HepG2 (cell line): Measurements from ENCODE around the gene PANX1. TPM values are rescaled to one million over a fixed set of nuclear protein-coding genes. Genes with fewer than 3 reads are reported as not detected.

Source experiments
- ATM ChIP-seq: fragments of 450-650 bp; IDR thresholded peaks from 2 replicates; pipeline ENCODE4 v1.7.1; 2017; ENCODE audit warnings: mild to moderate bottlenecking, borderline replicate concordance
- BRF2 ChIP-seq: sonication (generic); formaldehyde crosslinking; IDR thresholded peaks from 2 replicates; pipeline ENCODE4 v1.8.1; 2022; ENCODE audit warnings: mild to moderate bottlenecking, missing genetic modification reagents
- CBX2 ChIP-seq, 2 experiments: fragments of 200-600 bp in 1 of 2; sonication (generic); formaldehyde crosslinking in 1 of 2; IDR thresholded peaks; 2 replicates each; pipeline versions ENCODE4 v1.7.0 to v1.8.1; 2018 to 2022; ENCODE audit warnings: low read depth in 2 of 2, low read length in 1 of 2, mild to moderate bottlenecking in 1 of 2, missing genetic modification reagents in 1 of 2
- FOXK1 ChIP-seq: sonication (generic); formaldehyde crosslinking; IDR thresholded peaks from 2 replicates; pipeline ENCODE4 v1.4.0; 2020; ENCODE audit warnings: low read depth, missing genetic modification reagents, borderline replicate concordance
- GATAD1 ChIP-seq: IDR thresholded peaks from 2 replicates; pipeline ENCODE4 v1.6.1; 2016; ENCODE audit warnings: missing genetic modification reagents, missing compliant biosample characterization
- MTA1 ChIP-seq: sonication (generic); formaldehyde crosslinking; IDR thresholded peaks from 2 replicates; pipeline ENCODE4 v1.4.0; 2020; ENCODE audit warnings: missing genetic modification reagents, mild to moderate bottlenecking, borderline replicate concordance
- PTBP1 ChIP-seq: fragments of 200-400 bp; formaldehyde crosslinking; IDR thresholded peaks from 2 replicates; pipeline ENCODE4 v1.6.1; 2018; ENCODE audit warnings: low read length, low read depth; ENCODE audit not compliant: poor library complexity, severe bottlenecking
- RBM22 ChIP-seq: fragments of 200-400 bp; formaldehyde crosslinking; optimal IDR thresholded peaks from 2 replicates; pipeline ENCODE3; 2017; ENCODE audit warnings: mild to moderate bottlenecking, low read length, moderate library complexity
- RERE ChIP-seq: IDR thresholded peaks from 2 replicates; pipeline ENCODE4 v1.6.1; 2016; ENCODE audit warnings: low read depth, missing genetic modification reagents, missing compliant biosample characterization
- SMYD3 ChIP-seq: sonication (generic); formaldehyde crosslinking; IDR thresholded peaks from 2 replicates; pipeline ENCODE4 v1.8.1; 2023; ENCODE audit warnings: mild to moderate bottlenecking, missing genetic modification reagents
- SP5 ChIP-seq: IDR thresholded peaks from 2 replicates; pipeline ENCODE4 v1.6.1; 2016; ENCODE audit warnings: low read depth, borderline replicate concordance
- TSC22D2 ChIP-seq: sonication (generic); formaldehyde crosslinking; IDR thresholded peaks from 2 replicates; pipeline ENCODE4 v1.5.1; 2020; ENCODE audit warnings: missing genetic modification reagents, mild to moderate bottlenecking, borderline replicate concordance
- UBTF ChIP-seq: sonication (generic); formaldehyde crosslinking; IDR thresholded peaks from 2 replicates; pipeline ENCODE4 v1.4.0; 2020; ENCODE audit warnings: mild to moderate bottlenecking, missing genetic modification reagents
- ZFAT ChIP-seq: sonication (generic); formaldehyde crosslinking; conservative IDR thresholded peaks from 2 replicates; pipeline ENCODE4 v1.8.1; 2023; ENCODE audit warnings: missing genetic modification reagents, inconsistent platforms
- ZFP36L2 ChIP-seq: sonication (generic); formaldehyde crosslinking; IDR thresholded peaks from 2 replicates; pipeline ENCODE4 v1.4.0; 2020; ENCODE audit warnings: missing genetic modification reagents
- ZNF138 ChIP-seq: sonication (generic); formaldehyde crosslinking; IDR thresholded peaks from 2 replicates; pipeline ENCODE4 v1.5.0; 2020; ENCODE audit warnings: mild to moderate bottlenecking, low read depth, missing genetic modification reagents
- ZNF580 ChIP-seq: IDR thresholded peaks from 2 replicates; pipeline ENCODE4 v1.6.1; 2016; ENCODE audit warnings: low read depth, borderline replicate concordance
- ZNF660 ChIP-seq: sonication (generic); formaldehyde crosslinking; IDR thresholded peaks from 2 replicates; pipeline ENCODE4 v1.5.1; 2020; ENCODE audit warnings: mild to moderate bottlenecking, low read depth, missing genetic modification reagents, borderline replicate concordance
- ZNF703 ChIP-seq: sonication (generic); formaldehyde crosslinking; IDR thresholded peaks from 2 replicates; pipeline ENCODE4 v1.5.1; 2020; ENCODE audit warnings: missing genetic modification reagents, mild to moderate bottlenecking, moderate library complexity, borderline replicate concordance
- ZNF749 ChIP-seq: sonication (generic); formaldehyde crosslinking; IDR thresholded peaks from 2 replicates; pipeline ENCODE4 v1.8.0; 2022; ENCODE audit warnings: mild to moderate bottlenecking, missing genetic modification reagents, moderate library complexity, borderline replicate concordance
- ZNF883 ChIP-seq: sonication (generic); formaldehyde crosslinking; IDR thresholded peaks from 2 replicates; pipeline ENCODE4 v1.5.1; 2020; ENCODE audit warnings: mild to moderate bottlenecking, missing genetic modification reagents; ENCODE audit errors: not compliant biosample characterization
- polyA plus RNA-seq, 8 experiments: library from polyadenylated mRNA; depleted of rRNA in 3 of 8; stranded (reverse) in 7 of 8; unstranded in 1 of 8; fragments of >200 nt; fragmentation: Illumina TruSeq in 4 of 8; extraction: Trizol in 4 of 8; gene quantifications; 2 replicates each; pipeline versions ENCODE4 v1.2.1 to v1.2.3, GENCODE V29; 2011 to 2016; ENCODE audit warnings: low read depth in 4 of 8, missing spikeins in 1 of 8, mixed read lengths in 1 of 8; ENCODE audit not compliant: insufficient read depth in 1 of 8
- total RNA-seq, 5 experiments: library from RNA; depleted of rRNA; stranded (reverse); fragments of >200 nt; fragmentation: Illumina TruSeq; extraction: Trizol; gene quantifications; 2 replicates each; pipeline ENCODE4 v1.2.3, GENCODE V29; 2016; ENCODE audit warnings: low read depth in 1 of 5

PANX1 gene
- total and polyA plus RNA-seq, 2 of the 13 experiments (the other 11 are each of a cell fraction or from before 2014, with no cell fraction given) = 8.3 to 24.8 TPM

- TF ChIP-seq ZNF138 (CRISPR knock-in tag) (no peak), TSC22D2 (CRISPR knock-in tag) (no peak), ATM (no peak), ZNF883 (peak; percentile 0), PTBP1 (no peak), ZNF660 (no peak), ZNF703 (CRISPR knock-in tag) (no peak), CBX2 (IDR thresholded peaks at IDR 0.05; ENCODE audit: low read depth, low read length) (no peak), CBX2 (CRISPR knock-in tag; IDR thresholded peaks at IDR 0.05; ENCODE audit: low read depth) (no peak), BRF2 (CRISPR knock-in tag) (no peak), FOXK1 (CRISPR knock-in tag) (no peak), ZFAT (CRISPR knock-in tag) (no peak), ZFP36L2 (CRISPR knock-in tag) (no peak), UBTF (CRISPR knock-in tag) (no peak; the same call in 1 of the 2 replicates), RBM22 (no peak), ZNF749 (CRISPR knock-in tag) (peak; percentile 27; the same call in 1 of the 2 replicates), GATAD1 (CRISPR knock-in tag) (no peak), SMYD3 (CRISPR knock-in tag) (no peak), ZNF580 (CRISPR knock-in tag) (no peak), SP5 (CRISPR knock-in tag) (no peak), MTA1 (CRISPR knock-in tag) (no peak), RERE (CRISPR knock-in tag) (no peak)
These were observed 323 bp upstream of the PANX1 start (continued) for GRCh38 chr11:94128291-94128745.
